Natural killer cell (primary cell): Measurements from ENCODE around the gene RAPGEF2. TPM values are rescaled to one million over a fixed set of nuclear protein-coding genes. Genes with fewer than 3 reads are reported as not detected.

Experiments used
- ATAC-seq, 3 donors: fragments of 150-1000 bp in 2 of 3; fragments of 200-7000 bp in 1 of 3; cut with Tn5 transposase; 1 replicate in 1 of 3; 2 replicates in 2 of 3; pipeline ENCODE4 v1.10.0; 2021; ENCODE audit warnings: mild to moderate bottlenecking in 2 of 3, moderate library complexity in 2 of 3
- DNase-seq, 2 donors: peaks; one replicate each; pipeline versions ENCODE4 v3.0.0 to v3.0.0-alpha.2; 2013 to 2021; ENCODE audit warnings: mixed read lengths in 1 of 2
- H3K27ac ChIP-seq: one replicate; pipeline ENCODE4 v1.5.1; 2013; ENCODE audit warnings: mild to moderate bottlenecking, low read length
- H3K27me3 ChIP-seq: one replicate; pipeline ENCODE4 v1.6.1; 2013; ENCODE audit warnings: low read length; ENCODE audit not compliant: control insufficient read depth, insufficient read depth
- H3K36me3 ChIP-seq: one replicate; pipeline ENCODE4 v1.6.1; 2013; ENCODE audit warnings: low read length; ENCODE audit not compliant: control insufficient read depth, insufficient read depth
- H3K4me1 ChIP-seq: one replicate; pipeline ENCODE4 v1.6.1; 2013; ENCODE audit warnings: low read length; ENCODE audit not compliant: control insufficient read depth, insufficient read depth
- H3K4me3 ChIP-seq: one replicate; pipeline ENCODE4 v1.5.1; 2013; ENCODE audit warnings: low read length
- H3K9me3 ChIP-seq: one replicate; pipeline ENCODE4 v1.6.1; 2013; ENCODE audit warnings: low read length; ENCODE audit not compliant: control insufficient read depth, insufficient read depth
- H3K27ac Mint-ChIP-seq, 2 donors: one replicate each; pipeline ENCODE4 v1.8.0; 2022; ENCODE audit warnings: mild to moderate bottlenecking in 2 of 2, mixed read lengths in 2 of 2, moderate library complexity in 1 of 2
- H3K27me3 Mint-ChIP-seq, 2 donors: one replicate each; pipeline ENCODE4 v1.8.0; 2022; ENCODE audit warnings: low read depth in 2 of 2, mixed read lengths in 2 of 2
- H3K36me3 Mint-ChIP-seq: one replicate; pipeline ENCODE4 v1.8.0; 2022; ENCODE audit warnings: mixed read lengths
- H3K4me1 Mint-ChIP-seq, 2 donors: one replicate each; pipeline ENCODE4 v1.8.0; 2022; ENCODE audit warnings: mixed read lengths in 2 of 2
- H3K4me3 Mint-ChIP-seq: one replicate; pipeline ENCODE4 v1.8.0; 2022; ENCODE audit warnings: mild to moderate bottlenecking, moderate library complexity, mixed read lengths
- H3K9me3 Mint-ChIP-seq, 2 donors: one replicate each; pipeline ENCODE4 v1.8.0; 2022; ENCODE audit warnings: mixed read lengths in 2 of 2
- CTCF ChIP-seq: fragments of 200-600 bp; IDR thresholded peaks from one replicate; pipeline ENCODE4 v1.8.0; 2022; ENCODE audit warnings: antibody characterized with exemption
- WGBS: methylation state at CpG from one replicate; pipeline ENCODE4 v1.1.7; 2013; ENCODE audit warnings: missing lambda C conversion rate; ENCODE audit not compliant: insufficient coverage; 5-methylcytosine and 5-hydroxymethylcytosine counted together
- intact Hi-C: fragments of 100-400 bp; cut with micrococcal nuclease; formaldehyde crosslinking; loops from one replicate; pipeline ENCODE4 v1.14.2; 2022
- total RNA-seq, 4 donors: library from RNA; stranded (reverse); fragments of 120-200 nt in 1 of 4; gene quantifications; one replicate each; pipeline versions ENCODE4 v1.2.3 to v1.2.4, GENCODE V29; 2013 to 2022

The RAPGEF2 gene
- total RNA-seq, 3 donors from 2014 or later (not counting 1 experiment from before 2014, with no cell fraction given) = 21.9 to 55.6 (median 27.6) TPM

DNA sequence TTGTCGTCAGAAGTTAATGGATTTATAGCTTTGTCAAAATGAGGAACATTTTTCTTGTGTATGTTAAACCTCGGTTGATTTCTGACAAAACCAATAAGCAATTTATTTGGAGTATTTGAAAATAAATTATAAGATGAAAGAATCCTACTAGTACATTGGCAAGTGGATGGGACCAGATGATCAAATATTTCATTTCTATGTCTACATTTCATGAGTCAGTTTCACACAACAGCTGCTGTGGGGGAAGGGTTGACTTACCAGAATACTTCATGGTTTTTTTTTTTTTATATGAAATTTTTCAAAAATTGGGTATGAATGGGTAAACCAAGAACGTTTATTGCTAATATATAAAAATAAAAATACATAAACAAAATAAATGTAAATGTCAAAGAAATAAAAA, 39.4 kb downstream of the RAPGEF2 start:
- Mint-ChIP-seq H3K4me1 (peaks cover 0 to 5% of the 10 kb centered on the region in 2 donors), H3K36me3 (no peaks in the 10 kb centered on the region), H3K4me3 (no peak overlapping the region), H3K9me3 (no peaks in the 10 kb centered on the region), H3K27me3 (no peaks in the 10 kb centered on the region), H3K27ac (no peak overlapping the region)
- WGBS = no CpG with 5 or more reads among the region's 3 CpGs
- Histone ChIP-seq H3K4me3 (no peak overlapping the region), H3K36me3 (no peaks in the 10 kb centered on the region), H3K9me3 (no peaks in the 10 kb centered on the region), H3K27me3 (no peaks in the 10 kb centered on the region), H3K27ac (no peak overlapping the region), H3K4me1 (no peaks in the 10 kb centered on the region)
- DNase-seq = no peak
- no peak for ATAC-seq
- no peak for TF ChIP-seq CTCF
- intact Hi-C loops = no loop called here

GRCh38 chr4:159142681-159143384, 40.0 kb downstream of the RAPGEF2 start:
- Mint-ChIP-seq H3K36me3 (no peaks in the 10 kb centered on the region), H3K4me1 (peaks cover 0 to 5% of the 10 kb centered on the region in 2 donors), H3K27me3 (no peaks in the 10 kb centered on the region), H3K27ac (no peak overlapping the region), H3K9me3 (no peaks in the 10 kb centered on the region), H3K4me3 (no peak overlapping the region)
- DNase-seq (no peak), ATAC-seq (no peak)
- TF ChIP-seq CTCF = no peak
- intact Hi-C loops = no loop called here
- Histone ChIP-seq H3K4me3 (no peak overlapping the region), H3K4me1 (no peaks in the 10 kb centered on the region), H3K27ac (no peak overlapping the region), H3K36me3 (no peaks in the 10 kb centered on the region), H3K9me3 (no peaks in the 10 kb centered on the region), H3K27me3 (no peaks in the 10 kb centered on the region)
- WGBS = 95% methylated on average over 4 of the region's 5 CpGs

- Mint-ChIP-seq H3K36me3 (no peaks in the 10 kb centered on the region), H3K4me3 (no peak overlapping the region), H3K9me3 (no peaks in the 10 kb centered on the region), H3K27ac (no peak overlapping the region), H3K27me3 (no peaks in the 10 kb centered on the region), H3K4me1 (peaks cover 0 to 1% of the 10 kb centered on the region in 2 donors)
- no peaks in the 10 kb centered on the region for H3K36me3 ChIP-seq
- no peaks in the 10 kb centered on the region for H3K27me3 ChIP-seq
- no peak overlapping the region for H3K27ac ChIP-seq
- H3K4me3 ChIP-seq = no peak overlapping the region
- DNase-seq (no peak), ATAC-seq (no peak)
- no peaks in the 10 kb centered on the region for H3K4me1 ChIP-seq
- WGBS = 79% methylated on average over 3 of the region's 3 CpGs
- no peak for TF ChIP-seq CTCF
- no peaks in the 10 kb centered on the region for H3K9me3 ChIP-seq
- intact Hi-C loops = no loop called here
Measured at GRCh38 chr4:159143687-159144086, 40.8 kb downstream of the RAPGEF2 start.

- Histone ChIP-seq H3K27me3 (no peaks in the 10 kb centered on the region), H3K4me3 (no peak overlapping the region), H3K4me1 (no peaks in the 10 kb centered on the region), H3K36me3 (no peaks in the 10 kb centered on the region), H3K27ac (no peak overlapping the region), H3K9me3 (no peaks in the 10 kb centered on the region)
- H3K27ac Mint-ChIP-seq = no peak overlapping the region
- intact Hi-C loops = no loop called here
- H3K4me1 Mint-ChIP-seq = no peaks in the 10 kb centered on the region
- DNase-seq (no peak), ATAC-seq (no peak)
- WGBS = 71% methylated on average over 3 of the region's 4 CpGs
- no peaks in the 10 kb centered on the region for H3K36me3 Mint-ChIP-seq
- TF ChIP-seq CTCF = no peak
- H3K27me3 Mint-ChIP-seq = no peaks in the 10 kb centered on the region
- no peak overlapping the region for H3K4me3 Mint-ChIP-seq
- no peaks in the 10 kb centered on the region for H3K9me3 Mint-ChIP-seq
Measured at GRCh38 chr4:159144112-159144694, 41.3 kb downstream of the RAPGEF2 start.
